Activated CD4-positive, alpha-beta T cell treated with anti-CD3 and anti-CD28 coated beads, Interleukin-2, amount 50 U/mL, for 1 hour (primary cell): Measurements from ENCODE around the gene MBD4.
"Not testable (repeated sequence)": the region's sequence is repeated elsewhere in the genome, so short reads cannot be mapped to it uniquely, and the experiment has no call there.

Experiments used
- DNase-seq: peaks from one replicate; pipeline ENCODE4 v3.0.0-alpha.2; 2020

MBD4 gene

DNA sequence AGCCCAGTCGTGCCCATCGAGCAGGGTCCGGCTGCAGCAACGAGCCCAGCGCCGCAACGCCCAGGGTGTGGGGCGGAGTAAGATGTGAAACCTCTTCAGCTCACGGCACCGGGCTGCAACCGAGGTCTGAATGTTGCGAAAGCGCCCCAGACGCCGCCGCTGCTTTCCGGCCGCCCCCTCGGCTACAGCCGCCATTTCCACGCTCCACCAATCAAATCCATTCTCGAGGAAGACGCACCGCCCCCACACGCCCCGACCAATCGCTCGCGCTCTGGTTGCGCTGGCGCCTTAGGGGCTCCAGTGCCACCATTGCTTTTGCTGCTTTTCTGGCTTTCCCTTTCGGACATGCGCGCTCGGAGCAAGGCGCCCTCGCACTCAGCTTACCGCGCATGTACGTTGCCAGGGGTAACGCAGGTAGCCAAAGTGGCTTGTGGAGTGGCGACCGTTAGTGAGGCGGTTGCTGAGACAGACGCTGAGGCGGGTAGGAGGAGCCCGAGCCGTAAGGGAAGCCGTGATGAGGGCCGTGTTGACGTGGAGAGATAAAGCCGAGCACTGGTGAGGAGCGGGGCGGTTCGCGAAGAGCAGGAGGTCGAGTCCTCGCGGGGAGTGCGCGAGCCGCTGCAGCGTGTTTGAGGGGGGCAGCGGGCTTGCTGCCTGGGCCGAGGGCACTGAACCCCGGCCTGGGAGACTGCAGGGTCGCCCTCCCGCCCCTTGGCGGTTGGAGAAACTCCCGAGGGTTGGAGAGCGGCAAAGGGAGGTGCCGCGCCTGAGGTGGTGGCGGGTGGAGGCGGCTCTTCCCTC is at the start of gene MBD4, which contains the start of gene IFT122:
TSS of gene MBD4 (minus strand) at position 132 of the 801 bp plus-strand sequence. CDS start at position 17, 115 bp downstream.
TSS of gene IFT122 (plus strand) at position 408 of the 801 bp plus-strand sequence. CDS start at position 515, 107 bp downstream.
- peak; percentile 97 for DNase-seq

- not testable (repeated sequence) for DNase-seq
These were observed 49.5 kb upstream of the MBD4 start for GRCh38 chr3:129489258-129489657.

- not testable (repeated sequence) for DNase-seq
These were observed 48.2 kb upstream of the MBD4 start for GRCh38 chr3:129487868-129488335.

DNA sequence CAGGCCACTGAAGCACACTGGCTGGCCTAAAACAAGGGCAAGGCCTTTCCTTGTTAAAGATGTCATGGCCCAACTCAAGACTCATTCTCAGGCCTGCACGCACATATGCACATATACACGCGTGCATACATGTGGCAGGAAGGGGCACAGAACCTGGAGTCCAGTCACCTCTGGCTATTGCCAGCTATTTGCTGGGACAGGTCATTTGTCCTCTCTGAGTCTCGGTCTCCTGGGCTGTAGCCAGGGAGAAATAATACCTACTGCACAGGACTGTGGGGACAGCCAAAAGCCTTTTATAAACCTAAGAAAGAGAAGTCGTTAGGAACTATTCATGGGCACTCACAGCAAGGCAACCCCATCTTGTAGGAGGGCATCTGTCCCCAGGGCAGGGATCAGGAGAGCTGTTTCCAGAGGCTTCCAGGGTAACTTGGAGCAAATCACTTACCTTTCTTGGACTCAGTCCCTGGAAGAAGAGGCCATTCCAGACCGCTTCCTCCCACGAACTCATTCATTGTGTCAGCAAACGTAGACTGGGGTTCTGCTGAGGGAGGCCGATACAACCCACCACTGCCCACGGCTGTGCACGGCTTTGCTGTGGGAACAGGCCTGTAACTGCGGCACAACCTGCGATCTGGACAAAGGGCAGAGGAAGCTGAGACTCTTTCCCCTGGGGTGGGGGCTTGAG is 47.6 kb upstream of the MBD4 start:
- DNase-seq, result no peak

DNA sequence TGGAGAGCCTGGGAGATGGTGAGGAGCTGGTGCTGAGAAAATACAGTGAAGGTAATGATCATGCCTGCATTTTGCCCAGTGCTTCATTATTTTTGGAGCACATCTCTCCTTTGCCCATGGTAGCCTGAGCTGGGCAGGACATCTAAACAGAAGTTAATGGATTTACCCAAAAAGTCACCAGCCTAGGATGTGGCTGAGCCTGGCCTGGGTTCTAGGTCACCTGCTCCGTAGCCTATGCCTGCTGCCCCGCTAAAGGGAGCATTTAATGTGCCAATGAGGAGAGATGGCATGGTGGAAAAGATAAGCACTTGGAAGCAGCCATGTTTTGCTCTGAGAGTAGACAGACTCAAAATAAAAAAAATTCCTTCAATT is 46.9 kb upstream of the MBD4 start:
- DNase-seq, result no peak

GRCh38 chr3:129485721-129486663 is 46.2 kb upstream of the MBD4 start:
- DNase-seq, result no peak

DNA sequence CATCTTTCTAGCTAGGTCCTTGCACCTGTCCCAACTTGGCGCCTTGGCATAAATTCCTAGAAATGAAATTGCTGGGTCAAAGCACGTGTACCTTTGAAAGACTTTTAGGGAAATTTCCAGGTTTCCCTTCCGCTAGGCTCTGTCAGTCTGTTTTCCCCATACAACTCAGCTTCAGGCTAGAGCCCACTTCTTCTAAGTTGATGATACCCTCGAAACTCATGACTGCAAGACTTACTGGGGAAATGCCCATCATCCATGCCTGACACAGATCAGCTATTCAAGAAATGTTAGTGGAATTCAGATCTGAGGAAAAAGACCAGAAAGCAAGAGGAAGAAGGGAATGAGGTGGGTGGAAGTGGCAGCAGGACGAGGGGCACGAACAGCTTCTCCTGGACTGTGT is 45.4 kb upstream of the MBD4 start:
- not testable (repeated sequence) for DNase-seq

DNA sequence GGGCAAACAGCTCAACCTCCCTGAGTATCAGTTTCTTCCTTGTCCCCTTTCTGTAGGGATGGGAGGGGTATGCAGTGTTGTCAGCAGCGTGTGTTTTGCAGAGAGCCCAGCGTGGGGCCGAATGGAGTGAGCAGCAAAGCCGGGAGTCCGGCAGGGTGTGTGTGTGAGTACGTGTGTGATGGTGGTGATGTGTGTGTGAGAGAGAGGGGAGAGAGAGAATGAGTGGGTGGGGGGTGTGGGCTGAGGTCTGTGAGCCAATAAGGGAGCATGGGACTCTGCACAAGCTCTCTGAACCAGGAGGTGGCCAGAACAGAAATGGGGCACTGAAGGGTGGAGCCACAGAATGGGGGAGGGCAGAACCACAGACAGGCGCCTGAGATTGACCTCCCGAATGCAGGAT is 44.1 kb upstream of the MBD4 start:
- no peak for DNase-seq

- DNase-seq, result no peak
These were observed 43.0 kb upstream of the MBD4 start for GRCh38 chr3:129482721-129483120.

DNA sequence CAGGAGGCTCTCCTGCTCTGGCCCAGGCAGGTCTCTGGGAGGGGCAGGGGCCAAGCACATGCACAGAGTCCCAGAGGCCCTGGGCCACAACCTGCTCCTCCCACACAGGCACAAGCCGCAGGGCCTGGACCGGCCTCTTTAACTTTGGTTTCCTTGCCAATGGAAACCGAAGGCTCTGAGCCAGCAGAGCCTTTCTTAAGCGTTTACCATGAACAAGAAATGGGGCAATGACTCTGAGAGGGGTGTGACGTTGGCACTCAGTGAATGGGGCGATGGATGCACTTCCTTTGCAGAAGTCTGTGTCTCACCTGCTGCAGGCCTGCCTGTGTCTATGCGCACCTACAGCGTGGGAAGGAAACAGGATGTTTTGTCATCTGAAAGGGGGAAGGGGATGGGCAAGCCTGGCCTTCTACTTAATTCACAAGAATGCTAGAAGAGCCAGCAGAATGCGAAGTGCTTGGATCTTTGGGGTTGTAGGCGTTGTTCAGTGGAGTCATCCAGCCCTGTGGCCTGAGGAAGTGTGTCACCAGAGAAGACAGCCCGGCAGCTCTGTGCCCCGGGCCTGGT is 42.1 kb upstream of the MBD4 start:
- DNase-seq, result peak; percentile 59

- DNase-seq, result not testable (repeated sequence)
These were observed 41.5 kb upstream of the MBD4 start for GRCh38 chr3:129481225-129481765.

GRCh38 chr3:129476586-129476985 is 36.8 kb upstream of the MBD4 start:
- no peak for DNase-seq

DNA sequence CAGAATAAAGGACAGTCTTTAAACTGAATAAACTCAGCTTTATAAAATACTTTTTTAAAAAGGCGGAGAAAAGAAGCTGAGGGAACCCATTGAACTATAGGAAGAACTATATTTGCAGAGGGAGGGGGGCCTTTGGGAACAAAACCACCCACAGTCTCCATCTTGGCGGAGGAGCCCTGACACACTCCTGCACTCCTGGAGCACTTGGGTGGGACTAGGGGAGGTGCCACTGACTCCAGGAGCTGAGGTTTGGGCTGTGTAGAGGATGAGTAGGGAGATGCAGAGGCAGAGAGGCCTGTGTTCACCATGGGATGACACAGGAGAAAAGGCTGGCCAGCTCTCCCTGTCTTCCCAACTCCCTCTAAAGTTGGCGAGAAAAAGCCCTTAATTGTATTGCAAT is 36.1 kb upstream of the MBD4 start:
- DNase-seq, result no peak

GRCh38 chr3:129474984-129475804 is 35.4 kb upstream of the MBD4 start:
- no peak for DNase-seq

- DNase-seq, result no peak
These were observed 34.0 kb upstream of the MBD4 start for GRCh38 chr3:129473769-129474152.

GRCh38 chr3:129473067-129473768 is 33.5 kb upstream of the MBD4 start:
- no peak for DNase-seq

DNA sequence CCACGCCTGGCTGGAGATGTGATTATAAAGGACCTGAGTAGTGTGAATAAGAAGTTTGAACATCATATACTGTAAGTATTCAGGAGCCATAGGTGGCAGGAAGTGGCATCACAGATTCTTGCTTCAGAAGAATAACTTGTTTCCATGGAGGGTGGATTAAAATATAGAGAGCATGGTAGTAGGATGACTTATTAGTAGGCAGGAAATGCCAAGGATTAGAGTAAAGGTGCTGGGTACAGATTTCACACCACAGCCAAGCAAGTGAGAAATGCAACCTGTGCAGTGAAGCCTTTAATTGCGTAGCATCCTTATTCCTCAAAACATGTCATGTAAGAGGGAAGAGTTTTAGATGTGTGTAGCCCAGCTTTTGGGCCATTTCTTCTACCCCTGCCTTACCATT is 31.1 kb upstream of the MBD4 start:
- no peak for DNase-seq

DNA sequence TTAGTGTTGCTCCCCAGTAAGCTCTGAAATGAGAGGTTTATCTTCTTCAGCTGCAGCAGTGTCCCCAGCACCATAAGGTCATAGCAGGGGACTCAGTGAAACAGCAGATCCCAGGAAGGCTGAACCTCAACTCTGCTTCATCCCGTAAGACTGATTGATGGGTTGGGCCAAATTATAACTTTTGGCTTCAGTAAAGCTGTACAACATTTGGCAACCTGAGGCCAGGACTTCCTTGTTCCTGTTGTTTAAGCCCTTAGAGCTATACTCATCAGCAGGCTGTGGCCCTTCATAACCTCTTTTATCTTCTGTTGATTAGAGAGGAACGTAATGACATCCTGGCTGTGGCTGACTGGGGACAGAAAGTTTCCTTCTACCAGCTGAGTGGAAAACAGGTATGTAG is 29.3 kb upstream of the MBD4 start:
- no peak for DNase-seq

DNA sequence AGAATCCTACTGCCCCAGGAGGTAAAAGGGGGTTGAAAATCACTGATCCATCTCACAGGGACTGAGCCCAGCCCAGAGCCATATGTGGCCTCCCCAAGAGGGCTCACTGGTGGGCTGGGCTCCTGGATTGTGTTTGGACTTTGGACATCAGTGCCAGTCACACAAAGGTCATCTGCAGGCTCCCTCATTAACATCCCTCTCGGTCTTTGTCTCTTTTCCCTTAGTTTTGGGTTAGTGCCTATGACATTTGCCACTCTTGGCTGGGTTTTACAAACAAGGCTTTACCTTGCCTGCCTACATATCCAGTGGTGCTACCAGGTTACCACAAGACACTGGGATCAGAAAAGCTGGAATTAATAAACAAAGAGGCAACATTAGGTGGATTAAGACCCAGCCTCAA is 28.2 kb upstream of the MBD4 start:
- no peak for DNase-seq

DNA sequence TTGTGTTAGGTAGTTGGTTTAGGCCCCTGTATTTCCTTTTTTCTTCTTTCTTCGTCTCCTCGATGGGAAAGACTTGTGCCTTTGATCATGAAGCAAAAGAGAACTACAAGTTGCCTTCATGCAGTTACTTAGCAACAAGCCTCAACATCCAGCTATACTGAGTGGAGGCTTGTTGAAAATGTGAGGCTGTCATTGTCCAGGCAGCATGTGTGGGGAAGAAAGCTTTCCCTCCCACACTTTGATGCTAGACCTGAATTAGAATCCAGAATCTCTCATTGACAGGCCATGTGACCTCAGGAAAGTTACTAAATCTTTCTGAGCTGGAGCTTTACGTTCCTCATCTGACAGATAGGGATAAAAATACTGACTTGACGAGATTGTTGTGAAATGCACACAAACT is 24.0 kb upstream of the MBD4 start:
- DNase-seq, result no peak

- no peak for DNase-seq
These were observed 23.3 kb upstream of the MBD4 start for GRCh38 chr3:129463094-129463493.
